Measurements from ENCODE around the gene UBE3D. TPM values are rescaled to one million over a fixed set of nuclear protein-coding genes. Genes with fewer than 3 reads are reported as not detected.

UBE3D gene
- total and polyA plus RNA-seq, 2 of the 4 experiments (the other 2 are of a cell fraction): 3.2 to 6.3 TPM

DNA sequence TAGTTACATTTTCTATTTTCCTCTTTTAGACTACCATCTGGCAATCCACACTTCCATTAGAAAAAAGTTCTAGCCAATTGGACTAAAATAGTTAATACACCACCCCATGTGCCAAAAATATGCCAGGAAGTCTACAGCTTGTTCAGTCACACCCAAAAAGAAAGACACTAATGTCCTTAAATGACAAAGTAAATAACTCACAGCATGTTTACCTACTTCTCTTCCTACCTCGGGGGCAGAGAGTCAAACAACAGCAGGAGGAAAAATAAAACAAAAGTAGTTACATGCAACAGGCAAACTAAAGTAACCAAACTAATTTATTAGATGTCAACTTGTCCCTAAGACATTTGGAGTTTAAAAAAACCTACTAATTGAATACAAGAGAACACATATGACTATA lies 57.0 kb downstream of the UBE3D start:
- no peak overlapping the region for H2BK5ac ChIP-seq (ENCODE audit: low read depth, low read length, poor library complexity, severe bottlenecking)
- dilution Hi-C loops (cut with HindIII; ENCODE audit: low sequenced_read_pairs, unreplicated experiment): no loop called here

More for the DNA sequence above, 57.0 kb downstream of the UBE3D start:
- Histone ChIP-seq H4K91ac (ENCODE audit: insufficient read depth, low read depth, low read length) (no peak overlapping the region), H3K23ac (ENCODE audit: low read depth, low read length) (no peak overlapping the region), H3K14ac (replicated peaks; ENCODE audit: low read depth, low read length) (no peak overlapping the region), H2AK9ac (replicated peaks; ENCODE audit: low read depth, low read length, poor library complexity) (no peak overlapping the region), H3K27me3 (ENCODE audit: control insufficient read depth, insufficient read depth, low read length) (no peaks in the 10 kb centered on the region), H3K56ac (ENCODE audit: extremely low read depth, insufficient read depth, low read length) (no peak overlapping the region), H3K18ac (ENCODE audit: low read depth, low read length) (no peak overlapping the region), H4K8ac (ENCODE audit: low read depth in 2 of 2, low read length in 2 of 2) (no peak overlapping the region), H3K9me3 (ENCODE audit: control insufficient read depth, insufficient read depth, low read length) (no peaks in the 10 kb centered on the region), H3K9ac (ENCODE audit: low read depth, low read length) (no peak overlapping the region), H3K9me1 (ENCODE audit: insufficient read depth, low read length) (no peaks in the 10 kb centered on the region), H2BK15ac (ENCODE audit: low read depth, low read length) (no peak overlapping the region), H3K4ac (ENCODE audit: low read depth, low read length) (no peak overlapping the region), H2BK120ac (ENCODE audit: low read depth, low read length) (no peak overlapping the region), H4K20me1 (ENCODE audit: insufficient read depth, low read length) (no peaks in the 10 kb centered on the region), H3K36me3 (ENCODE audit: control insufficient read depth, insufficient read depth, low read length) (peaks cover 7% of the 10 kb centered on the region), H3K4me3 (ENCODE audit: insufficient read depth, low read depth, low read length) (no peak overlapping the region), H3K79me1 (ENCODE audit: low read depth in 1 of 2, low read length in 2 of 2) (no peaks in the 10 kb centered on the region), H2BK20ac (ENCODE audit: low read depth, low read length) (no peak overlapping the region), H2AK5ac (ENCODE audit: low read depth, low read length) (no peak overlapping the region), H3K27ac (ENCODE audit: insufficient read depth, low read length) (no peak overlapping the region), H3K4me2 (ENCODE audit: low read depth, low read length) (no peak overlapping the region), H4K5ac (ENCODE audit: low read depth, low read length) (no peak overlapping the region), H3K4me1 (ENCODE audit: control insufficient read depth, insufficient read depth, low read length) (no peaks in the 10 kb centered on the region), H2AFZ (replicated peaks; ENCODE audit: low read length, poor library complexity) (no peak overlapping the region)
- ATAC-seq (ENCODE audit: low read depth) (no peak), DNase-seq (no peak)
- no peak for TF ChIP-seq MAZ (IDR thresholded peaks at IDR 0.05; ENCODE audit: borderline replicate concordance, low read depth, low read length)
- in situ Hi-C loops (cut with MboI; ENCODE audit: low sequenced_read_pairs): no loop called here
- intact Hi-C loops (cut with micrococcal nuclease): no loop called here
- no CpG with 5 or more reads among the region's 1 CpG for WGBS, 2 experiments (ENCODE audit: extremely low coverage in 2 of 2, insufficient read length in 1 of 2)
- CTCF ChIA-PET: no interaction called here
- BruUV-seq (replicated peaks): no TSS peak
- POLR2A ChIA-PET (ENCODE audit: unreplicated experiment): no interaction called here

All from IMR-90 (cell line).